GM21717 (cell line): ENCODE data around the gene CCNT2.
A peak's percentile ranks its signal among the peaks of the same experiment; 100 is the strongest.
"Not testable (repeated sequence)": the region's sequence is repeated elsewhere in the genome, so short reads cannot be mapped to it uniquely, and the experiment has no call there.

Experiments used
- ATAC-seq: cut with Tn5 transposase; IDR thresholded peaks from one replicate; pipeline ENCODE4 v1.9.1; 2021; ENCODE audit warnings: mild to moderate bottlenecking, moderate library complexity; ENCODE audit not compliant: unreplicated experiment

CCNT2 gene

GRCh38 chr2:134973241-134974138 lies 54.9 kb downstream of the CCNT2 start:
- peak; percentile 78 for ATAC-seq

GRCh38 chr2:134975281-134976009 lies 56.8 kb downstream of the CCNT2 start:
- ATAC-seq: no peak

GRCh38 chr2:134976074-134976702 lies 57.6 kb downstream of the CCNT2 start:
- ATAC-seq: no peak

- ATAC-seq: not testable (repeated sequence)
These were observed 58.5 kb downstream of the CCNT2 start for GRCh38 chr2:134977104-134977503.

- no peak for ATAC-seq
These were observed 60.6 kb downstream of the CCNT2 start for GRCh38 chr2:134979221-134979620.

- no peak for ATAC-seq
These were observed 62.0 kb downstream of the CCNT2 start for GRCh38 chr2:134980639-134981038.

GRCh38 chr2:134982603-134983002 lies 64.0 kb downstream of the CCNT2 start:
- no peak for ATAC-seq

GRCh38 chr2:134985061-134985460 lies 66.4 kb downstream of the CCNT2 start:
- no peak for ATAC-seq

- no peak for ATAC-seq
These were observed 70.5 kb downstream of the CCNT2 start for GRCh38 chr2:134988994-134989605.

- ATAC-seq: no peak
These were observed 80.9 kb downstream of the CCNT2 start for GRCh38 chr2:134999521-134999920.

GRCh38 chr2:135002836-135003235 lies 84.2 kb downstream of the CCNT2 start:
- ATAC-seq: no peak

GRCh38 chr2:135004005-135004746 lies 85.6 kb downstream of the CCNT2 start:
- ATAC-seq: no peak

GRCh38 chr2:135005753-135006152 lies 87.1 kb downstream of the CCNT2 start:
- no peak for ATAC-seq
